Stimulated activated CD4-positive, alpha-beta T cell treated with anti-CD3 and anti-CD28 coated beads, Interleukin-1b, Interleukin-23, amount 100 ng/mL, for 4 hours (primary cell): ENCODE measurements around the gene EPN1.
"Not testable (repeated sequence)": the region's sequence is repeated elsewhere in the genome, so short reads cannot be mapped to it uniquely, and the experiment has no call there.

Source experiments
- DNase-seq, 2 donors: peaks; one replicate each; pipeline ENCODE4 v3.0.0-alpha.2; 2020; ENCODE audit warnings: low read depth in 2 of 2

EPN1 gene

DNA sequence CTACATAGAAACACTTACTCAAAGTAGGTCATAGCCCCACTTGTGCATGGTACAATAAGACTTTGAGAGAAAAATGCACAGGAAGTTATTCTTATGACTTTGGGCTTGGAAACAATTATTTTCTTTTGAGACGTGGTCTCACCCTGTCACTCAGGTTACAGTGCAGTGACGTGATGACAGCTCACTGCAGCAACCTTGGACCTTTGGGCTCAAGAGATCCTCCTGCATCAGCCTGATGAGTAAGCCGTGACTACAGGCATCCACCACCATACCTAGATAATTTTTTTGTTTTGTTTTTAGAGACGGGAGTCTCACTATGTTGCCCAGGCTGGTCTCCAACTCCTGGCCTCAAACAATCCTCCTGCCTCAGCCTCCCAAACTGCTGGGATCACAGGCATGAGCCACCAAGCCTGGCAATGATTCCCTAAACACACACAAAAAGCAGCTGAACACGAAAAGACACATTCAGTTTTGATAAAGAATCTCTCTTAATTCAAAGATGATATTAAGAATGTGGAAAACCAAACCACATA is 45.3 kb downstream of the EPN1 start:
- no peak for DNase-seq

DNA sequence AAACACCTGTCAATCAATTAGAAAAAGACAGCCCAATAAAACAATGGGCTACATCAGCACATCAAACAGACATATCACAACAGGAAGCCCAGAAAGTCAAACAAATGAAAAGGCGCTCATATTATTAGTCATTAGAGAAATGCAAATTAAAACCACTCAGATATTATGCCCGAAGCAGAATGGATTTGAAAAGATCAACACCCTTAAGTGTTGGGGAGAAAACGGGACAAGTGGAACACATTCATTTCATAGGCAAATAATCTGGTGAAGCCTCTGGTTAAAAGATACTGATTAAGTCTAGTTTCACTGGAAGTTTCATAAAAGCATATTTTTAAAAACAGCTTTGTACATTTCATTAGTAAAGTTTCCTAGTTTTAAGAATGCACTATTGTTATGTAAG is 45.8 kb downstream of the EPN1 start:
- DNase-seq: no peak

DNA sequence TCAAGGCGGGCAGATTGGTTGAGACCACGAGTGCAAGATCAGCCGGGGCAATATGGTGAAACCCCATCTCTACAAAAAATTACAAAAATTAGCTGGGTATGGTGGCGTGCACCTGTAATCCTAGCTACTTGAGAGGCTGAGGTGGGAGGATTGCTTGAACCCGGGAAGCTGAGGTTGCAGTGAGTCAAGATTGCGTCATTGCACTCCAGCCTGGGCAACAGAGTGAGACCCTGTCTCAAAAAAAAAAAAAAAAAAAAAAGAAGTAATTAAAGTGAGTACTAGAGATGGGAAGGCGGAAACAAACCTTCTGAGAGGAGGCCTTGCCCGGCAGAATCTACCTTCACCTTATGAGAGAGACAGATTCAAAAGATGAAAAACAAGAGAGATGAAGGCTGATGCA is 48.5 kb downstream of the EPN1 start:
- DNase-seq: no peak

DNA sequence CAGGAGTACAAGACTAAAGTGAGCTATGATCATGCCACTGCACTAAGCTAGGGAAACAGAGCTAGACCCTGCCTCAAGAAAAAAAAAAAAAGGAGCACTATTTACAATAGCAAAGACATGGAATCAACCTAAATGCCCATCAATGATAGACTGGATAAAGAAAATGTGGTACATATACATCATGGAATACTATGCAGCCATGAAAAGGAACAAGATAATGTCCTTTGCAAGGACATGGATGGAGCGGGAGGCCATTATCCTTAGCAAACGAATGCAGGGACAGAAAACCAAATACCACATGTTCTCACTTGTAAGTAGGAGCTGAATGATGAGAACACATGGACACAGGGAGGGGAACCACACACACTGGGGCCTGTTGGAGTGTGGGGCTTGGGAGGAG is 55.4 kb downstream of the EPN1 start:
- DNase-seq: not testable (repeated sequence)

DNA sequence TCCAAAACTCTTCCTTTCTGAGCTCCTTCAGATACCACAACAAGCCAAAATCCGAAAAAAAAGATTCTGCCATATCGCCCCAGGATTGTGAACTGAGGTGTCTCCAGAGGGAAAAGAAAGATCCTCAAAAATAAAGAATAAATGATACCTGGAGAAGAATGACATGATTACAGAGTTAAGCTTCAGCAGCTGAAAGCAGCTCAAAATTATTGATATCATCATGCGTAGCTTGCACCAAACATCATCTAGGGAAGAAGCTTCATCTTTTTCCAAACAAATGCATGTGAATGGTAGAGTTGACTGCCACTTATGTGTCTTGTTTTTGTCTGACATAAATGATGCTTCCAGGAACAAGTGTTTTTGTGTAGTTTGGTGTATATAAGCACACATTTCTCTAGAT is 63.3 kb downstream of the EPN1 start, which contains the start of gene NLRP9:
Gene NLRP9, minus strand, starts transcription at position 101 of the 400 bp plus-strand sequence. Its CDS starts 28 bp downstream, at position 73.
- no peak for DNase-seq

DNA sequence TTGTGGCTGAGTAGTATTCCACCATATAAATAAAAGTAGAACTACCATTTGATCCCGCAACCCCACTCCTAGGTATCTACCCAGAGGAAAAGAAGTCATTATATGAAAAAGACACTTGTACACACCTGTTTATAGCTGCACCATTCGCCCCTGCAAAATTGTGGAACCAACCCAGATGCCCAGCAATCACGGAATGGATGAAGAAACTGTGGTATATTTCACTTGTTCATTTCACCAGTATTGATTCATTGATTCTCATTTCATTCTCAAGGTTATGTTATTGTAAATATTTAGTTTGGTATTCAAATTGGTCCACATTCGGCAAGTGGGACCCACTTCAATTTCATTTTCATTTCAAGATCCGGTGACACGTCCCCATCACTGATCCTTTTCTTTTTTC is 75.7 kb downstream of the EPN1 start:
- no peak for DNase-seq

DNA sequence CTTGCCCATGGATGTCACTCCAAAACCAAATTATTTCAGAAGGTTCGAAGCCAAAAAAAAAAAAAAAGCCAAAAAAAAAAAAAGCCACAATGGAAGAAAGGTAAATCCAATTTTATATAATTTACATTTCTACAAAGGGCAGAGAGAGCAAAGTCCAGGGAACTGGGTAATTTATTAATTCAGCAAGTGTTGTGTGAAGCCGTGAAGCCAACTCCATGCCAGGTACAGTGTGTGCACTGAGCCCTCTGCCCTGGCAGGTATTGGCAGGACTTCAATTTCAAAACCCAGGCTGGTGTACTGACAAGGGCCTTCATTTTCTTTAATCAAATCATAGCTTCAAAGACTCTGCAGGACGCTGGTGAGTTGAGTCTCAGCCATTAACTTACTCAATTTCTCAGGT is 78.4 kb downstream of the EPN1 start:
- no peak for DNase-seq

DNA sequence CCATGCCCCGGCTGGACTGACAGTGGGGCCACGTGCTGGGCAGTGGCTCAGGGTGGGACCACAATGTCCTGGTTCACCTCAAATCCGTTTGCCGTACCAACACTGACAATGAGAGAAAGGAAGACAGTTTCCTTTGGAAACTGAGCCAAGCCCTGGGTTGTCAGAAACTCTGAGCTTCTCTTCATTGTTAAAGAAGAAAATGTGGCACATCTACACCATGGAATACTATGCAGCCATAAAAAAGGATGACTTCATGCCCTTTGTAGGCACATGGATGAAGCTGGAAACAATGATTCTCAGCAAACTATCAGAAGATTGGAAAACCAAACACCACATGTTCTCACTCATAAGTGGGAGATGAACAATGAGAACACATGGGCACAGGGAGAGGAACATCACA is 81.8 kb downstream of the EPN1 start:
- DNase-seq: not testable (repeated sequence)

DNA sequence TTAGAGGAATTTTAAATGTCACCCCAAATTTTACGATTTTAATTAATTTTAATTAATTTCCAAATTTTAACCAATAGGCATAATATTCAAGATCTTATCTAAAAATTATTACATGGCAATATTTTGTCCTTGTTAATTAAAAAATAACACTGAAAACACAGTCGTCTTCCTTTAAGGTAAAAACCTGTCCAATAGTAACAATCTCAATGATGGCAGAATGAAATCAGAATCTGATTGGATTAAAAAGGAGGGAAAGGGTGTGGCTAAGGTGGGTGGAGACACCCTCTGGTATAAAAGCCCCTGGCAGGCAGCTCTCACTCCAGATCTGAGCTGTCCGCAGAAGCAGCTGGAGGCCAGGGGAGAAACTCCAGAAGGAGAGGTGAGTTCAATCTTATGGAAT is 83.8 kb downstream of the EPN1 start, which contains the start of gene RFPL4A:
Gene RFPL4A, plus strand, starts transcription at position 301 of the 400 bp plus-strand sequence. CDS start 2,704 bp downstream, outside the sequence.
- not testable (repeated sequence) for DNase-seq
